ENCODE measurements around the gene CTNNA3.

DNA sequence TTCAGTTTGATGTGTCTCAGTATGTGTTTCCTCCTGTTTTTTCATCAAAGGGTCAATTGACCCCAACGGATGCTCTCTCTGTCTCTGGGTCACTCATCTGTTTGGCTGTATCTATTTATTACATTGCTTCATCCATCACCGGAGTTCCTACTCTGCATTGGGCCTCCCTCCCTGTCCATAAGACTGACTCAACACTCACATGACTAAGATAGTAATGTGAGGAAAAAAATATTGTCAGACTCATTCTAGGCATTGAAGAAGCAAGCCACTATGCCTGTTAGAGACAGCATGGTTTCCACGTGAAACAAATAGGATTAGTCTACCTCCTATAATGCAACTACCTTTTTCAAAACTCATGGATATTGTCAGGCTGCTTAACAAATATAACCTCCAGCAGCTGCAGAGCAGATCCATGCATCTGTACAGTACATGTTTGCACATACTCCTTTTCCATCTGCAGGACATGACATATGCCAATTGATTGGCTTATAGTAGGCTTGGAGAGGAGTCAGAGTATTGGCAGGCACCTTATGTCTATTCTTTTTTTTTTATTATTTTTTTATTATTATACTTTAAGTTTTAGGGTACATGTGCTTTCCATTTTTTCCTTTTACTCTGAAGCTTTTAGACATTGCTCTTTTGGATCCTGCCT, 495.0 kb downstream of the CTNNA3 start:
- TF ChIP-seq, protein P1, sequence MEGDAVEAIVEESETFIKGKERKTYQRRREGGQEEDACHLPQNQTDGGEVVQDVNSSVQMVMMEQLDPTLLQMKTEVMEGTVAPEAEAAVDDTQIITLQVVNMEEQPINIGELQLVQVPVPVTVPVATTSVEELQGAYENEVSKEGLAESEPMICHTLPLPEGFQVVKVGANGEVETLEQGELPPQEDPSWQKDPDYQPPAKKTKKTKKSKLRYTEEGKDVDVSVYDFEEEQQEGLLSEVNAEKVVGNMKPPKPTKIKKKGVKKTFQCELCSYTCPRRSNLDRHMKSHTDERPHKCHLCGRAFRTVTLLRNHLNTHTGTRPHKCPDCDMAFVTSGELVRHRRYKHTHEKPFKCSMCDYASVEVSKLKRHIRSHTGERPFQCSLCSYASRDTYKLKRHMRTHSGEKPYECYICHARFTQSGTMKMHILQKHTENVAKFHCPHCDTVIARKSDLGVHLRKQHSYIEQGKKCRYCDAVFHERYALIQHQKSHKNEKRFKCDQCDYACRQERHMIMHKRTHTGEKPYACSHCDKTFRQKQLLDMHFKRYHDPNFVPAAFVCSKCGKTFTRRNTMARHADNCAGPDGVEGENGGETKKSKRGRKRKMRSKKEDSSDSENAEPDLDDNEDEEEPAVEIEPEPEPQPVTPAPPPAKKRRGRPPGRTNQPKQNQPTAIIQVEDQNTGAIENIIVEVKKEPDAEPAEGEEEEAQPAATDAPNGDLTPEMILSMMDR (IDR thresholded peaks at IDR 0.05 in 4 of 5, conservative IDR thresholded peaks at IDR 0.05 in 1 of 5) = no peak
- TF ChIP-seq POLR2A (IDR thresholded peaks at IDR 0.05) = no peak
